Neuronal stem cell (in vitro differentiated cells): ENCODE measurements around the gene MYBBP1A.

Experiments
- DNase-seq: peaks from one replicate; pipeline ENCODE4 v3.0.0-alpha.2; 2013; ENCODE audit warnings: low spot score
- H2AFZ ChIP-seq: one replicate; pipeline ENCODE4 v1.6.1; 2013; ENCODE audit warnings: mild to moderate bottlenecking, low read length, inconsistent platforms
- H2AK5ac ChIP-seq: 2 replicates; pipeline ENCODE4 v1.6.1; 2013; ENCODE audit warnings: low read depth, mild to moderate bottlenecking, inconsistent platforms, low read length, moderate library complexity, mixed read lengths
- H2BK120ac ChIP-seq: 2 replicates; pipeline ENCODE4 v1.6.1; 2013; ENCODE audit warnings: low read depth, mild to moderate bottlenecking, inconsistent platforms, low read length, moderate library complexity, mixed read lengths
- H2BK12ac ChIP-seq: one replicate; pipeline ENCODE4 v1.6.1; 2013; ENCODE audit warnings: low read length, inconsistent platforms
- H2BK15ac ChIP-seq: 2 replicates; pipeline ENCODE4 v1.6.1; 2013; ENCODE audit warnings: mild to moderate bottlenecking, low read length, inconsistent platforms, mixed read lengths
- H2BK5ac ChIP-seq: one replicate; pipeline ENCODE4 v1.6.1; 2013; ENCODE audit warnings: inconsistent platforms, mild to moderate bottlenecking, low read length, moderate library complexity
- H3K14ac ChIP-seq: one replicate; pipeline ENCODE4 v1.6.1; 2013; ENCODE audit warnings: low read length, inconsistent platforms
- H3K18ac ChIP-seq: 2 replicates; pipeline ENCODE4 v1.6.1; 2013; ENCODE audit warnings: low read length, inconsistent platforms
- H3K23ac ChIP-seq: 2 replicates; pipeline ENCODE4 v1.6.1; 2013; ENCODE audit warnings: low read depth, mild to moderate bottlenecking, mixed read lengths, low read length, inconsistent platforms; ENCODE audit not compliant: poor library complexity
- H3K27ac ChIP-seq: replicated peaks from 3 replicates; pipeline ENCODE4 v1.5.1; 2013; ENCODE audit warnings: low read length, inconsistent platforms
- H3K27me3 ChIP-seq, 3 experiments: 2 replicates each; pipeline ENCODE4 v1.6.1; 2013; ENCODE audit warnings: low read length in 3 of 3, mild to moderate bottlenecking in 2 of 3, inconsistent platforms in 1 of 3, low read depth in 1 of 3, mixed read lengths in 1 of 3, moderate library complexity in 1 of 3; ENCODE audit not compliant: control insufficient read depth in 3 of 3, insufficient read depth in 3 of 3
- H3K36me3 ChIP-seq, 2 donors: replicated peaks in 1 of 2; 2 replicates each; pipeline ENCODE4 v1.6.1; 2013; ENCODE audit warnings: low read length in 2 of 2; ENCODE audit not compliant: control insufficient read depth in 2 of 2, insufficient read depth in 2 of 2
- H3K4ac ChIP-seq: 2 replicates; pipeline ENCODE4 v1.6.1; 2013; ENCODE audit warnings: inconsistent platforms, mild to moderate bottlenecking, low read length, moderate library complexity
- H3K4me1 ChIP-seq, 2 donors: 1 replicate in 1 of 2; 2 replicates in 1 of 2; pipeline ENCODE4 v1.6.1; 2013; ENCODE audit warnings: low read length in 2 of 2, low read depth in 1 of 2; ENCODE audit not compliant: control insufficient read depth in 2 of 2, insufficient read depth in 1 of 2
- H3K4me2 ChIP-seq: one replicate; pipeline ENCODE4 v1.6.1; 2013; ENCODE audit warnings: mild to moderate bottlenecking, low read length, inconsistent platforms; ENCODE audit not compliant: insufficient read depth, poor library complexity, severe bottlenecking
- H3K4me3 ChIP-seq, 2 donors: 2 replicates each; pipeline ENCODE4 v1.5.1; 2013; ENCODE audit warnings: low read length in 2 of 2, mild to moderate bottlenecking in 2 of 2, inconsistent platforms in 1 of 2, moderate library complexity in 1 of 2
- H3K79me1 ChIP-seq: one replicate; pipeline ENCODE4 v1.6.1; 2013; ENCODE audit warnings: low read depth, mild to moderate bottlenecking, inconsistent platforms, low read length, moderate library complexity
- H3K9ac ChIP-seq: one replicate; pipeline ENCODE4 v1.6.1; 2013; ENCODE audit warnings: mild to moderate bottlenecking, low read depth, low read length, inconsistent platforms; ENCODE audit not compliant: poor library complexity
- H3K9me3 ChIP-seq, 2 donors: replicated peaks in 1 of 2; 2 replicates each; pipeline versions ENCODE3 to v1.6.1; 2013; ENCODE audit warnings: low read length in 2 of 2, mild to moderate bottlenecking in 2 of 2, inconsistent platforms in 1 of 2, low read depth in 1 of 2, mixed read lengths in 1 of 2, moderate library complexity in 1 of 2; ENCODE audit not compliant: control insufficient read depth in 2 of 2, insufficient read depth in 1 of 2
- H4K8ac ChIP-seq: one replicate; pipeline ENCODE4 v1.6.1; 2013; ENCODE audit warnings: low read depth, mild to moderate bottlenecking, inconsistent platforms, low read length, moderate library complexity
- H4K91ac ChIP-seq: one replicate; pipeline ENCODE4 v1.6.1; 2013; ENCODE audit warnings: low read length, low read depth, mild to moderate bottlenecking, inconsistent platforms; ENCODE audit not compliant: poor library complexity
- WGBS, 2 donors: extraction: QIAGEN DNeasy Blood & Tissue Kit; methylation state at CpG; one replicate each; pipeline ENCODE4 v1.1.7; 2013; ENCODE audit warnings: missing lambda C conversion rate in 2 of 2, mixed read lengths in 1 of 2; ENCODE audit not compliant: insufficient read length in 2 of 2, insufficient replicate concordance in 1 of 2; ENCODE audit errors: extremely low coverage in 2 of 2; 5-methylcytosine and 5-hydroxymethylcytosine counted together

The MYBBP1A gene

GRCh38 chr17:4525691-4526397 is 29.3 kb downstream of the MYBBP1A start:
- peaks cover 7 to 19% of the 10 kb centered on the region in 2 donors for H3K4me1 ChIP-seq
- H3K18ac ChIP-seq: no peak overlapping the region
- no peaks in the 10 kb centered on the region for H3K79me1 ChIP-seq
- no peak overlapping the region for H2BK12ac ChIP-seq
- H3K36me3 ChIP-seq: no peaks in the 10 kb centered on the region
- no peak overlapping the region for H3K4me2 ChIP-seq
- no peak overlapping the region for H2AFZ ChIP-seq
- H3K27me3 ChIP-seq: peaks cover 0 to 12% (median 0%) of the 10 kb centered on the region in 3 experiments
- H3K4me3 ChIP-seq: no peak overlapping the region
- DNase-seq: no peak
- no peak overlapping the region for H2AK5ac ChIP-seq
- H2BK120ac ChIP-seq: no peak overlapping the region
- no peak overlapping the region for H3K14ac ChIP-seq
- H3K23ac ChIP-seq: no peak overlapping the region
- H4K91ac ChIP-seq: no peak overlapping the region
- H4K8ac ChIP-seq: no peak overlapping the region
- no peaks in the 10 kb centered on the region for H3K9me3 ChIP-seq
- H2BK15ac ChIP-seq: no peak overlapping the region
- no peak overlapping the region for H3K9ac ChIP-seq
- no peak overlapping the region for H3K4ac ChIP-seq
- H3K27ac ChIP-seq: no peak overlapping the region
- no peak overlapping the region for H2BK5ac ChIP-seq
- WGBS, 2 donors: no CpG with 5 or more reads among the region's 11 CpGs

GRCh38 chr17:4523946-4524345 is 31.2 kb downstream of the MYBBP1A start:
- Histone ChIP-seq H2BK120ac (no peak overlapping the region), H3K9me3 (no peaks in the 10 kb centered on the region), H4K91ac (no peak overlapping the region), H2AFZ (no peak overlapping the region), H3K18ac (no peak overlapping the region), H3K9ac (no peak overlapping the region), H3K4me3 (no peak overlapping the region), H2BK15ac (no peak overlapping the region), H3K23ac (no peak overlapping the region), H3K36me3 (no peaks in the 10 kb centered on the region), H2AK5ac (no peak overlapping the region), H3K4me1 (peaks cover 14 to 33% of the 10 kb centered on the region in 2 donors), H3K27ac (no peak overlapping the region), H2BK12ac (no peak overlapping the region), H3K4ac (no peak overlapping the region), H2BK5ac (no peak overlapping the region), H3K27me3 (peaks cover 0 to 12% (median 0%) of the 10 kb centered on the region in 3 experiments), H3K79me1 (no peaks in the 10 kb centered on the region), H3K14ac (no peak overlapping the region), H3K4me2 (no peak overlapping the region), H4K8ac (no peak overlapping the region)
- no CpG with 5 or more reads among the region's 8 CpGs for WGBS, 2 donors
- no peak for DNase-seq

DNA sequence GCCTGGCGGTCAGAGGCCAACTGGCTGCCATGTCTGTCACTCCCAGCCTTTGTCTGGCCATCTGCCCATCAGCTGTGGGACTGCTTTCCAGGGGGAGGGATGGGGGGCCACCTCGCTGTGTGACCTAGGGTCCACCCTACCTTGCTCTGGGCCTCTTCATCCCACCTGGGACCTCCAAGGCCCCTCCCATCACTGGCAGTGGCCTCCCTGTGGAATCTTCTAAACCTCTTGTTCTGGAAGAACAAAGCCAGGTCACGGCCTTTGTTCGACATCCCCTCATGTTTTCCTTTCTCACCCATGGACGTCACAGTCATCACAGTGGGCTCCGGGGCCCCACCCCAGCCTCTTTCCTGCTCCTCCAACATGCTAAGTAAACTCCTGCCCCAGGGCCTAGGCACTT is 32.5 kb downstream of the MYBBP1A start:
- no peaks in the 10 kb centered on the region for H3K36me3 ChIP-seq
- peak overlapping the region; percentile 96 for H4K91ac ChIP-seq
- H3K14ac ChIP-seq: peak overlapping the region; percentile 60
- peak overlapping the region; percentile 45 for H2AFZ ChIP-seq
- H2AK5ac ChIP-seq: peak overlapping the region; percentile 48
- H3K4ac ChIP-seq: no peak overlapping the region
- H2BK5ac ChIP-seq: peak overlapping the region; percentile 55
- H2BK15ac ChIP-seq: peak overlapping the region; percentile 40
- no CpG with 5 or more reads among the region's 6 CpGs for WGBS, 2 donors
- H3K9me3 ChIP-seq: no peaks in the 10 kb centered on the region
- H3K9ac ChIP-seq: peak overlapping the region; percentile 44
- H3K4me2 ChIP-seq: no peak overlapping the region
- no peaks in the 10 kb centered on the region for H3K79me1 ChIP-seq
- peak overlapping the region; percentile 83 for H3K18ac ChIP-seq
- H3K27ac ChIP-seq: no peak overlapping the region
- H3K4me1 ChIP-seq: peaks cover 14 to 33% of the 10 kb centered on the region in 2 donors
- H3K23ac ChIP-seq: no peak overlapping the region
- DNase-seq: no peak
- peaks cover 0 to 11% (median 0%) of the 10 kb centered on the region in 3 experiments for H3K27me3 ChIP-seq
- no peak overlapping the region for H4K8ac ChIP-seq
- no peak overlapping the region for H3K4me3 ChIP-seq
- H2BK120ac ChIP-seq: peak overlapping the region; percentile 90
- peak overlapping the region; percentile 63 for H2BK12ac ChIP-seq

DNA sequence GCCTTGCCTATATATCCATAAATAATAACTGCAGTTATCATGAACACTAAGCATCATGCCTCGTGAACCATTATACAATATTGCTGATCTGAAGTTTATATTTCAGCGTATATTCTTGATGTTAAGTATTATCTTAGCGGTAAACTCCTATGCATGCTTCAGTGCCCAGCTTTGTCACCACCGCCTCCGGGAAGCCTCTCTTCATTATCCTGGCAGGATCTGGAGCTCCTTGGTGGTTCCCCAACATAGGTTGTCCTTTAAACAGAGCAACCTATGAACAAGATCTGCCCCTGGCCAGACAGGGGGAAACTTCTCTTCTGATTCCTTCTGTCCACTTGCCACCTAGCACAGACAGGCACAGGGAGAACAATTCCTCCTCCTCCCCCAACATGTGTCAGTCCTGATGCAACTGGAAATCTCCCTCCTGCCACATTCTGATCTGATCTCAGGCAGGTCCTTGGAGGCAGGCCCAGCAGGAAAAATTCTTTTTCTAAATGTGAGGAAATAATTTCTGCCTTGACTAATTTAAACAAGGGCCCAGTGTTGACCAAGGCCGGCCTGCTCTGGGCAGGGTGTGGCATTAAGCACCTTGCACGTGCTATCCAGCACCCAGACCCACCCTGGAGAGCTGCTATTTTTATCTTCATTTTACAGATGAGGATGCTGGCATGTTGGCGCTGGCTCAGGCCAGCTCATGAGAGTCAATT is 34.1 kb downstream of the MYBBP1A start:
- Histone ChIP-seq H3K9me3 (no peaks in the 10 kb centered on the region), H3K4me2 (no peak overlapping the region), H3K36me3 (no peaks in the 10 kb centered on the region), H2BK120ac (no peak overlapping the region), H2BK5ac (no peak overlapping the region), H2BK15ac (no peak overlapping the region), H3K27me3 (no peaks in the 10 kb centered on the region), H3K4me1 (peaks cover 14 to 33% of the 10 kb centered on the region in 2 donors), H4K91ac (no peak overlapping the region), H3K9ac (no peak overlapping the region), H2AFZ (no peak overlapping the region), H3K27ac (no peak overlapping the region), H2BK12ac (no peak overlapping the region), H3K23ac (no peak overlapping the region), H4K8ac (no peak overlapping the region), H3K14ac (no peak overlapping the region), H3K4ac (no peak overlapping the region), H3K79me1 (no peaks in the 10 kb centered on the region), H3K4me3 (no peak overlapping the region), H3K18ac (no peak overlapping the region), H2AK5ac (no peak overlapping the region)
- DNase-seq: no peak
- no CpG with 5 or more reads among the region's 8 CpGs for WGBS, 2 donors
